ENCODE data around the gene TNS3. TPM values are rescaled to one million over a fixed set of nuclear protein-coding genes. Genes with fewer than 3 reads are reported as not detected.

TNS3 gene
- polyA plus RNA-seq, 3 donors: 5.2 to 30.3 (median 7.9) TPM

DNA sequence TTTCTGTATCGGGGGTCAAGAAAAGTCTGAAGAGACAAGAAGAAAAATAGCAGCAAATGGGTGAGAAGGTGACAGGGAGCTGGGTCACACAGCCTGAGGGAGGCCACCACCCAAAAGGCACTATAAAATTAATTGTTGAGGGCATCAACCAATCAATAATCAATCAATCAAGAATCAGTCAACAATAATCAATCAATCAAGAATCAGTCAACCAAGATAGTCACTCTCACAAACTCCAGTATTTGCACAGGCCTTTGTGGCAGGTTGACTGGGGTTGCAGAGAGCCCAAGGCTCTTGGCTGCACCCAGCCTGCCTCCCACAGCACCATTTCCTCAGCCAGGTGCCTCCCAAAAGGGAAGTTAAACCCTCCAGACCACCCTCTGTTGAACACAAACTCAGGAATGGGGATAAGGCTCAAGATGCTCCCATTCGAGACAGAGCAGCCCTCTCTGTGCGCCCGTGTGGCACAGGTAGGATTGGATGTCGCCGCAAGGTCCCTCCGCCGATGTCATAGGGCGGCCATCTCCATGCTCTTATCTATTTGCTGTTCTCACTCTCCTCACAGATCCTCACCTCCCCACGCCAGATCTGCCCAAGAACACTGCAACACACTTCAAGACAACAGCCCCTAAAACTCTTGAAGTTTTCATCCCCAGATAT is 64.0 kb downstream of the TNS3 start:
- TF ChIP-seq, protein P1, sequence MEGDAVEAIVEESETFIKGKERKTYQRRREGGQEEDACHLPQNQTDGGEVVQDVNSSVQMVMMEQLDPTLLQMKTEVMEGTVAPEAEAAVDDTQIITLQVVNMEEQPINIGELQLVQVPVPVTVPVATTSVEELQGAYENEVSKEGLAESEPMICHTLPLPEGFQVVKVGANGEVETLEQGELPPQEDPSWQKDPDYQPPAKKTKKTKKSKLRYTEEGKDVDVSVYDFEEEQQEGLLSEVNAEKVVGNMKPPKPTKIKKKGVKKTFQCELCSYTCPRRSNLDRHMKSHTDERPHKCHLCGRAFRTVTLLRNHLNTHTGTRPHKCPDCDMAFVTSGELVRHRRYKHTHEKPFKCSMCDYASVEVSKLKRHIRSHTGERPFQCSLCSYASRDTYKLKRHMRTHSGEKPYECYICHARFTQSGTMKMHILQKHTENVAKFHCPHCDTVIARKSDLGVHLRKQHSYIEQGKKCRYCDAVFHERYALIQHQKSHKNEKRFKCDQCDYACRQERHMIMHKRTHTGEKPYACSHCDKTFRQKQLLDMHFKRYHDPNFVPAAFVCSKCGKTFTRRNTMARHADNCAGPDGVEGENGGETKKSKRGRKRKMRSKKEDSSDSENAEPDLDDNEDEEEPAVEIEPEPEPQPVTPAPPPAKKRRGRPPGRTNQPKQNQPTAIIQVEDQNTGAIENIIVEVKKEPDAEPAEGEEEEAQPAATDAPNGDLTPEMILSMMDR (IDR thresholded peaks at IDR 0.05): no peak
- H3K9me3 Mint-ChIP-seq: no peaks in the 10 kb centered on the region
- H3K36me3 Mint-ChIP-seq: peaks cover 46 to 53% of the 10 kb centered on the region in 2 donors
- Histone ChIP-seq H2AFZ (ENCODE audit: insufficient read depth, low read depth, low read length, poor library complexity, severe bottlenecking) (no peak overlapping the region), H3K4me3 (replicated peaks in 1 of 3; ENCODE audit: low read depth in 2 of 3, low read length in 3 of 3) (no peak overlapping the region), H3K9ac (ENCODE audit: insufficient read depth, low read length, poor library complexity, severe bottlenecking) (no peak overlapping the region), H3K27me3 (ENCODE audit: control insufficient read depth in 2 of 2, insufficient read depth in 2 of 2, low read length in 2 of 2) (no peaks in the 10 kb centered on the region), H3K4me2 (replicated peaks; ENCODE audit: extremely low read depth, low read length, poor library complexity, severe bottlenecking) (no peak overlapping the region), H3K36me3 (replicated peaks in 1 of 2; ENCODE audit: control insufficient read depth in 1 of 2, insufficient read depth in 2 of 2, low read length in 2 of 2) (peaks cover 10 to 59% of the 10 kb centered on the region in 2 donors), H3K79me2 (ENCODE audit: insufficient read depth, low read length) (peaks cover 94% of the 10 kb centered on the region), H3K27ac (ENCODE audit: low read depth in 1 of 2, low read length in 2 of 2) (no peak overlapping the region), H3K9me3 (replicated peaks in 1 of 2; ENCODE audit: control insufficient read depth in 1 of 2, insufficient read depth in 1 of 2, low read length in 2 of 2) (no peaks in the 10 kb centered on the region), H4K20me1 (ENCODE audit: insufficient read depth, low read length) (peaks cover 98% of the 10 kb centered on the region), H3K4me1 (ENCODE audit: control insufficient read depth in 1 of 2, insufficient read depth in 2 of 2, low read length in 2 of 2) (peaks cover 27 to 30% of the 10 kb centered on the region in 2 donors)
- DNase-seq: no peak
- intact Hi-C loops (cut with micrococcal nuclease): no loop called here
- H3K4me1 Mint-ChIP-seq: peaks cover 34% of the 10 kb centered on the region
- 96% methylated on average over 10 of the region's 10 CpGs for WGBS (ENCODE audit: insufficient coverage)
- no peaks in the 10 kb centered on the region for H3K27me3 Mint-ChIP-seq (ENCODE audit: low read depth in 3 of 3)
- H3K4me3 Mint-ChIP-seq: no peak overlapping the region
- H3K27ac Mint-ChIP-seq: peak overlapping the region in 4 of 7 donors; percentile 12 to 56 (median 31)

GRCh38 chr7:47516985-47517600 is 64.8 kb downstream of the TNS3 start:
- H3K4me3 ChIP-seq (replicated peaks in 1 of 3; ENCODE audit: low read depth in 2 of 3, low read length in 3 of 3): no peak overlapping the region
- no peak overlapping the region for H2AFZ ChIP-seq (ENCODE audit: insufficient read depth, low read depth, low read length, poor library complexity, severe bottlenecking)
- no peaks in the 10 kb centered on the region for H3K9me3 ChIP-seq (replicated peaks in 1 of 2; ENCODE audit: control insufficient read depth in 1 of 2, insufficient read depth in 1 of 2, low read length in 2 of 2)
- peaks cover 95% of the 10 kb centered on the region for H3K79me2 ChIP-seq (ENCODE audit: insufficient read depth, low read length)
- no peak for DNase-seq
- no peaks in the 10 kb centered on the region for H3K27me3 ChIP-seq (ENCODE audit: control insufficient read depth in 2 of 2, insufficient read depth in 2 of 2, low read length in 2 of 2)
- Mint-ChIP-seq H3K4me1 (peaks cover 32% of the 10 kb centered on the region), H3K9me3 (no peaks in the 10 kb centered on the region), H3K27me3 (ENCODE audit: low read depth in 3 of 3) (no peaks in the 10 kb centered on the region), H3K4me3 (no peak overlapping the region), H3K27ac (peak overlapping the region in 5 of 7 donors; percentile 49 to 89 (median 76)), H3K36me3 (peaks cover 47 to 51% of the 10 kb centered on the region in 2 donors)
- TF ChIP-seq, protein P1 (IDR thresholded peaks at IDR 0.05): no peak
- H4K20me1 ChIP-seq (ENCODE audit: insufficient read depth, low read length): peaks cover 99% of the 10 kb centered on the region
- H3K4me1 ChIP-seq (ENCODE audit: control insufficient read depth in 1 of 2, insufficient read depth in 2 of 2, low read length in 2 of 2): peaks cover 27 to 30% of the 10 kb centered on the region in 2 donors
- no peak overlapping the region for H3K4me2 ChIP-seq (replicated peaks; ENCODE audit: extremely low read depth, low read length, poor library complexity, severe bottlenecking)
- intact Hi-C loops (cut with micrococcal nuclease): no loop called here
- peaks cover 11 to 56% of the 10 kb centered on the region in 2 donors for H3K36me3 ChIP-seq (replicated peaks in 1 of 2; ENCODE audit: control insufficient read depth in 1 of 2, insufficient read depth in 2 of 2, low read length in 2 of 2)
- WGBS (ENCODE audit: insufficient coverage): 39% methylated on average over 4 of the region's 10 CpGs
- H3K27ac ChIP-seq (ENCODE audit: low read depth in 1 of 2, low read length in 2 of 2): no peak overlapping the region
- no peak overlapping the region for H3K9ac ChIP-seq (ENCODE audit: insufficient read depth, low read length, poor library complexity, severe bottlenecking)

Measured in CD14-positive monocyte (primary cell).